HUES48 (cell line): ENCODE results near the gene FRMPD1.

ENCODE experiments used
- H3K27ac ChIP-seq: one replicate; pipeline ENCODE4 v1.7.0; 2013; ENCODE audit warnings: low read depth, low read length, inconsistent platforms
- H3K27me3 ChIP-seq: 2 replicates; pipeline ENCODE4 v1.6.1; 2013; ENCODE audit warnings: mild to moderate bottlenecking, low read length; ENCODE audit not compliant: control insufficient read depth, insufficient read depth
- H3K36me3 ChIP-seq: 2 replicates; pipeline ENCODE4 v1.6.1; 2013; ENCODE audit warnings: low read length; ENCODE audit not compliant: control insufficient read depth, insufficient read depth
- H3K4me1 ChIP-seq: 2 replicates; pipeline ENCODE4 v1.6.1; 2013; ENCODE audit warnings: mild to moderate bottlenecking, low read length; ENCODE audit not compliant: control insufficient read depth, insufficient read depth
- H3K4me3 ChIP-seq: 2 replicates; pipeline ENCODE4 v1.5.1; 2013; ENCODE audit warnings: mild to moderate bottlenecking, low read depth, low read length
- H3K9ac ChIP-seq: 2 replicates; pipeline ENCODE4 v1.6.1; 2013; ENCODE audit warnings: mild to moderate bottlenecking, low read depth, low read length, moderate library complexity
- H3K9me3 ChIP-seq: 2 replicates; pipeline ENCODE4 v1.6.1; 2013; ENCODE audit warnings: low read length; ENCODE audit not compliant: control insufficient read depth, insufficient read depth

Gene FRMPD1

DNA sequence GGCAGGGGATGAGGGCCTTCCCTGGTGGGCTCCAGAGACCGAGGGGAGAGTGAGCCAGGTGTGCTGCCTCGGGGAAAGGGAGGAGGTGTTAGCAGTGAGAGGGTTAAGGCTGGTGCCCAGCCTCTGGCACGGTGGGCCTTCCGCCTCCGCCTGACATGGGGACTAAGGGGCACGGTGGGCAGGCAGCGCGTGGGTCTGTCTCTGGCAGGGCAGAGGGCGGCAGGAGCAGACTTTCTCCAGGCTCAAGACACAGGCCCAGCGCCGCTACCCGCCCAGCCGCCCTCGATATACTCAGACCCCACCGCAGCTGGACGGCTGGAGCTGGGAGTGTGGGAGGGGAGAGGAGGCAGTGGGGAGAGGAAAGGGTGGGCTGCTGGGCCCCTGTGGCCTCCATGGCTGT is 14.9 kb upstream of the FRMPD1 start:
- no peaks in the 10 kb centered on the region for H3K27me3 ChIP-seq
- no peak overlapping the region for H3K9ac ChIP-seq
- H3K4me1 ChIP-seq: no peaks in the 10 kb centered on the region
- H3K36me3 ChIP-seq: no peaks in the 10 kb centered on the region
- no peak overlapping the region for H3K27ac ChIP-seq
- no peaks in the 10 kb centered on the region for H3K9me3 ChIP-seq
- no peak overlapping the region for H3K4me3 ChIP-seq

- H3K4me3 ChIP-seq: no peak overlapping the region
- H3K4me1 ChIP-seq: no peaks in the 10 kb centered on the region
- no peaks in the 10 kb centered on the region for H3K36me3 ChIP-seq
- H3K27ac ChIP-seq: no peak overlapping the region
- no peak overlapping the region for H3K9ac ChIP-seq
- H3K27me3 ChIP-seq: no peaks in the 10 kb centered on the region
- H3K9me3 ChIP-seq: no peaks in the 10 kb centered on the region
Measured at GRCh38 chr9:37636511-37637448, 14.0 kb upstream of the FRMPD1 start.

DNA sequence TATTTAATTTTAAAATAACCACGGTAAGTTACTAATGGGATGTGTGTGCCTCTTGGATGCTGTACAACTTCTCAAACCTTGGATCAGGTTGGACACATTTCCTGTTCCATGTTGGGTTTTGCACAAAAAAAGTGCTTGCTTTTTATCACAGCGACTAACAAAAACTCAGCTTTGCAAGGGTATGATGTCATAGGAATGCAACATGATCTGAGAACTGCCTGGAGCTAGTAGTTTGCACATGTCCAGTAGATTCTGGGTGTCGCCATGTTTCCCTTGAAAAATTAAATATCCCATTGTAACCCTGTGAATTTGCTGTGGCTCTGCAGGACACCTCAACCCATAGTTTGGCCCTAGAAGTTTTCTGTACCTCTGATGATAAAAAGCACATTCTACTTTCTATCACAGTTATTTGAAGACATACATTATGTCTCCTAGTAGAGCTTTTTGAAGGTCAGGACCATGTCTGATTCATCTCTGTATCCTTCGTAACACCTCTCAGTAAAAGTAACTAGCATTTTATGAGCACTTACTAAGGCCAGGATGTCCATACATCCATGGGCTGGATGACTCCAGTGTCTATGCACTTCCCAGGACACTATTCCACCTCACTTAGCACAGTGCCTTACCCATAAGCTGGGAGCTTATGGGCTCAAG is 11.5 kb upstream of the FRMPD1 start:
- H3K27me3 ChIP-seq: no peaks in the 10 kb centered on the region
- no peaks in the 10 kb centered on the region for H3K9me3 ChIP-seq
- H3K27ac ChIP-seq: no peak overlapping the region
- no peak overlapping the region for H3K4me3 ChIP-seq
- H3K36me3 ChIP-seq: no peaks in the 10 kb centered on the region
- no peak overlapping the region for H3K9ac ChIP-seq
- H3K4me1 ChIP-seq: no peaks in the 10 kb centered on the region

GRCh38 chr9:37639841-37640240 is 10.9 kb upstream of the FRMPD1 start:
- no peaks in the 10 kb centered on the region for H3K9me3 ChIP-seq
- H3K36me3 ChIP-seq: no peaks in the 10 kb centered on the region
- H3K27me3 ChIP-seq: no peaks in the 10 kb centered on the region
- H3K9ac ChIP-seq: no peak overlapping the region
- H3K4me3 ChIP-seq: no peak overlapping the region
- H3K4me1 ChIP-seq: no peaks in the 10 kb centered on the region
- no peak overlapping the region for H3K27ac ChIP-seq

- Histone ChIP-seq H3K9ac (no peak overlapping the region), H3K4me1 (no peaks in the 10 kb centered on the region), H3K27ac (no peak overlapping the region), H3K4me3 (no peak overlapping the region), H3K36me3 (no peaks in the 10 kb centered on the region), H3K27me3 (no peaks in the 10 kb centered on the region), H3K9me3 (no peaks in the 10 kb centered on the region)
Measured at GRCh38 chr9:37640246-37640645, 10.5 kb upstream of the FRMPD1 start.

DNA sequence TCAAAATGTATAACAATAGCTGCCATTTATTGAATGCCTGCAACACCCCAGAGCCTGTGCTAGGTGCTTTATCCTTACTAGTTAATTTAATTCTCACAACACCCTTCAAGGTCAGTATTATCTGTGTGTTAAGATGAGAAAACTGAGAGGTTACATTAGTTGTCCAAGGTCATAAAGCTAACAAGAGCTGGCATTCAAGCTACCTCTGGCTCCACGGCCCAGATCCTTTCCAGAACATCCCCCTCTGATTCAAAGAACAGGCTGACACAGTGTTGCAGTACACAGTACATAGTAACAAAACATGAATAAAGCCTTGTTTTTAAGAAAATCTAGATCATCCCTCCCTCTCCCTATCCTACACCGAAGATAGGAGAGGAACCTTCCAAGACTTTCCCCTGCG is 9.4 kb upstream of the FRMPD1 start:
- Histone ChIP-seq H3K4me1 (no peaks in the 10 kb centered on the region), H3K4me3 (no peak overlapping the region), H3K9ac (no peak overlapping the region), H3K9me3 (no peaks in the 10 kb centered on the region), H3K27ac (no peak overlapping the region), H3K36me3 (no peaks in the 10 kb centered on the region), H3K27me3 (peaks cover 6% of the 10 kb centered on the region; the same call in 1 of the 2 replicates)

DNA sequence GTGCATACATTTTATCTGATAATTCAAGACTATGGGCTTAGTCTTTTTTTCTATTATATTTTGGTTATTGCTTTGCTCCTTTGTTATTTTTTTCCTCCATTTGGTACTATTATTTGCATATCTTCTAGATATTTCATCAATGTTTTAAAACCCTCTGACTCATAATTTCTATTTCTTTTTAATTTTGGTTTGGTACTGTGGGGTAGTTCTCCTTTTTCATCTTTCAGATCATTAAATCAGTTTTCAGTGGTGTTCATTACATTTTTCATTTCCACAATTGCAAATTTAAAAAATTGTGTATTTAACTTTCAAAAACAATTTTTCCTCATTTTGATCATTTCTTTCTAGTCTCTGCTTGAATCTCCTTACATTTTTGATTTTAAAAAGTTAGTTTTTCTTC is 7.5 kb upstream of the FRMPD1 start:
- Histone ChIP-seq H3K27me3 (peaks cover 19% of the 10 kb centered on the region), H3K36me3 (no peaks in the 10 kb centered on the region), H3K27ac (no peak overlapping the region), H3K4me1 (no peaks in the 10 kb centered on the region), H3K9me3 (no peaks in the 10 kb centered on the region), H3K4me3 (no peak overlapping the region), H3K9ac (no peak overlapping the region)

DNA sequence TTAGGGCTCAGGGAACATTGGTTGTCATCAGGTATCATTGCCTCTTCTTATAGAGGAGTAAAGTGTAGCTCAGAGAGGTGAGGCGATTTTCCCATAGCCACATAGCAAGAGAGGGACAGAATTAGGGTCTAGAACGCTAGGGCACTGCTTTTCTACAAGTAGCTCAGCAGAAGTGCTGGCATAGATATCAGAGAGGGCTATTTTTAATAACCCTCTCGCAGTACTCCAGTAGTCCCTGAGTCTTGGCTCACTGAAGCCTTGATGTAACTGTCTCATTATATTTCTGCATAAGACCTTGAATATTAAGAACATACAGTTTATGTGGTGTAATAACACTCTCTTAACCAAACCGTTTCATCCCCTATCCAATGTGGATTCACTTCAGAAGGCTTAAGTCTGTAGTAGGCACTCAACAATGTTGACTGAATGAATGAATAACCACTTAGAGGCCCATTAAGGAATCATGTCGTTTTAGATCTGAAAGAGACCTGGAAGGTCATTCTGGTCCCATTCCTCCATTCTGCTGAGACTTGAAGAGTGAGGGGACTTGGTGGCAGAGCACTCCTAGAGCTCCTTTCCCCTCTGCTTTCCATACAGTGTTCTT is 4.7 kb upstream of the FRMPD1 start:
- Histone ChIP-seq H3K9me3 (no peaks in the 10 kb centered on the region), H3K27ac (no peak overlapping the region), H3K4me1 (no peaks in the 10 kb centered on the region), H3K4me3 (no peak overlapping the region), H3K9ac (no peak overlapping the region), H3K36me3 (no peaks in the 10 kb centered on the region), H3K27me3 (peaks cover 45% of the 10 kb centered on the region)

GRCh38 chr9:37650299-37650872 is 368 bp upstream of the FRMPD1 start:
- H3K4me1 ChIP-seq: no peaks in the 10 kb centered on the region
- H3K9me3 ChIP-seq: no peaks in the 10 kb centered on the region
- no peaks in the 10 kb centered on the region for H3K36me3 ChIP-seq
- peaks cover 81% of the 10 kb centered on the region for H3K27me3 ChIP-seq
- H3K9ac ChIP-seq: no peak overlapping the region
- no peak overlapping the region for H3K27ac ChIP-seq
- H3K4me3 ChIP-seq: peak overlapping the region; percentile 73

DNA sequence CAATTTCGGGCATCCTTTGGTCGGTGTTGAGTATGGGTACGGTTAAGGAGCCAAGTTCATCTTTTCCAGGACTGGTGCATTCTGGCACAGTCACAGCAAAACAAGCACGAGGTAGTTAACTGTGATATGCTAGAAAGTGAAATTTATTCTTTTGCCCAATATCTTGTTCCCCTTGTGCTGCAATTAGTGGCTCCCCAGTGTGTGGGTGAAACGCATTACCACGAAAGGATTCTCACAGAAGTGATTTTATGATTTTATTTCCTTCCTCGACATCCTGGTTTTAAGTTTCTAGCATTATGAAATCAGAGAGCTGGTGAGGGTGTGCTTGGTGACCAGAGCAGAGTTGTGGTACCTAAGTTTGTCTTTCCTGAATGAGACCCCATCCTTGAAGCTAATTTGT is 1.5 kb downstream of the FRMPD1 start:
- Histone ChIP-seq H3K9ac (no peak overlapping the region), H3K4me1 (no peaks in the 10 kb centered on the region), H3K27me3 (peaks cover 76% of the 10 kb centered on the region), H3K36me3 (no peaks in the 10 kb centered on the region), H3K27ac (no peak overlapping the region), H3K9me3 (no peaks in the 10 kb centered on the region), H3K4me3 (no peak overlapping the region)

DNA sequence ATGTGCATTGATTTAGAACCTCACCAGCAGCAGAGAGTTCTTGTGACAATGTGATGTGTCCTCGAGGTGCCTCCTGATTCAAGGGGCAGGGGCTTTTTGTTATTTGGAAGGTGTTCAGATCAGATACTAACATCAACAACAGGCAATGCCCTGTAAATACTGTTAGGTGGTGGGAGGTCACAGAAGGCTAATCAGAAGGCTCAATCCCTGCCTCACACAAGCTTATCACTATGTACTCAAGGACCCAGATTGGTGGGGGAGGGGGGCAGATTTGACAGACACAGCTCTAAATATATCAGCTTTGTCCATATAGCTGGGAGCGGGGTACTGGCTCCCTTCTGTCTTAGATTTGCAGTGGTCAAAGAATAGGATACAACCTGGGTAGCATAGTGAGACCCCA is 2.6 kb downstream of the FRMPD1 start:
- no peak overlapping the region for H3K9ac ChIP-seq
- H3K4me3 ChIP-seq: no peak overlapping the region
- H3K27ac ChIP-seq: no peak overlapping the region
- H3K4me1 ChIP-seq: no peaks in the 10 kb centered on the region
- H3K27me3 ChIP-seq: peaks cover 69% of the 10 kb centered on the region
- H3K36me3 ChIP-seq: no peaks in the 10 kb centered on the region
- H3K9me3 ChIP-seq: no peaks in the 10 kb centered on the region
